Breast epithelium (tissue), 4 donors: ENCODE data around the gene HDLBP. TPM values are rescaled to one million over a fixed set of nuclear protein-coding genes. Genes with fewer than 3 reads are reported as not detected.

Experiments
- DNase-seq, 2 donors: peaks; one replicate each; pipeline ENCODE4 v3.0.0-alpha.2; 2019; ENCODE audit warnings: low spot score in 2 of 2
- H3K27ac ChIP-seq, 2 donors: fragments of 200-600 bp; sonication (generic) in 1 of 2; one replicate each; pipeline ENCODE4 v1.5.1; 2016 to 2019; ENCODE audit warnings: mild to moderate bottlenecking in 1 of 2
- H3K27me3 ChIP-seq, 2 donors: fragments of 200-600 bp; sonication (generic) in 1 of 2; one replicate each; pipeline versions ENCODE4 v1.5.1 to v1.6.0; 2017 to 2019; ENCODE audit warnings: control low read depth in 1 of 2, mild to moderate bottlenecking in 1 of 2
- H3K36me3 ChIP-seq: fragments of 200-600 bp; one replicate; pipeline ENCODE4 v1.5.1; 2019
- H3K4me1 ChIP-seq, 2 donors: fragments of 200-600 bp; sonication (generic); one replicate each; pipeline ENCODE4 v1.5.1; 2016 to 2019; ENCODE audit warnings: control low read depth in 1 of 2
- H3K4me3 ChIP-seq, 3 donors: fragments of 200-600 bp; sonication (generic); 1 replicate in 2 of 3; 2 replicates in 1 of 3; pipeline ENCODE4 v1.5.1; 2016 to 2019; ENCODE audit warnings: mild to moderate bottlenecking in 3 of 3, moderate library complexity in 2 of 3
- H3K9me3 ChIP-seq, 2 donors: fragments of 200-600 bp; sonication (generic) in 1 of 2; one replicate each; pipeline ENCODE4 v1.5.1; 2016 to 2019; ENCODE audit warnings: control low read depth in 1 of 2
- CTCF ChIP-seq, 3 donors: fragments of 450-650 bp; IDR thresholded peaks; one replicate each; pipeline ENCODE4 v1.5.1; 2016 to 2017; ENCODE audit warnings: antibody characterized with exemption in 3 of 3, mild to moderate bottlenecking in 3 of 3, moderate library complexity in 3 of 3
- POLR2A ChIP-seq: fragments of 450-650 bp; IDR thresholded peaks from one replicate; pipeline ENCODE4 v1.6.1; 2016; ENCODE audit warnings: antibody characterized with exemption, mild to moderate bottlenecking, moderate library complexity
- POLR2AphosphoS5 ChIP-seq, 3 donors: sonication (generic); formaldehyde crosslinking; IDR thresholded peaks; one replicate each; pipeline ENCODE4 v1.6.1; 2017; ENCODE audit warnings: antibody characterized with exemption in 3 of 3
- intact Hi-C: fragments of 100-400 bp; cut with DNase I; formaldehyde crosslinking; loops from one replicate; pipeline ENCODE4 v1.15.1; 2023; ENCODE audit warnings: low total_unique reads
- total RNA-seq, 3 donors: library from RNA; depleted of rRNA; stranded (reverse); fragments of >200 nt; gene quantifications; one replicate each; pipeline ENCODE4 v1.1.0, GENCODE V29; 2016

Gene HDLBP
- total RNA-seq, 3 donors from 2014 or later, result 339 to 515 (median 383) TPM

GRCh38 chr2:241289597-241289996 lies 25.9 kb downstream of the HDLBP start:
- Histone ChIP-seq H3K27ac (no peak overlapping the region), H3K4me1 (no peaks in the 10 kb centered on the region), H3K36me3 (no peaks in the 10 kb centered on the region), H3K27me3 (no peaks in the 10 kb centered on the region), H3K9me3 (no peaks in the 10 kb centered on the region), H3K4me3 (no peak overlapping the region)
- TF ChIP-seq CTCF (IDR thresholded peaks at IDR 0.05), result no peak
- intact Hi-C loops, result no loop called here
- DNase-seq, result no peak

GRCh38 chr2:241289053-241289452 lies 26.4 kb downstream of the HDLBP start:
- no peak overlapping the region for H3K27ac ChIP-seq
- H3K27me3 ChIP-seq, result no peaks in the 10 kb centered on the region
- no peak overlapping the region for H3K4me3 ChIP-seq
- H3K9me3 ChIP-seq, result no peaks in the 10 kb centered on the region
- no peak for TF ChIP-seq POLR2A
- intact Hi-C loops, result no loop called here
- no peaks in the 10 kb centered on the region for H3K4me1 ChIP-seq
- no peaks in the 10 kb centered on the region for H3K36me3 ChIP-seq
- DNase-seq, result no peak

GRCh38 chr2:241288324-241288888 lies 27.1 kb downstream of the HDLBP start:
- Histone ChIP-seq H3K4me1 (no peaks in the 10 kb centered on the region), H3K9me3 (no peaks in the 10 kb centered on the region), H3K27ac (no peak overlapping the region), H3K27me3 (no peaks in the 10 kb centered on the region), H3K4me3 (no peak overlapping the region), H3K36me3 (no peaks in the 10 kb centered on the region)
- no peak for DNase-seq
- TF ChIP-seq POLR2A (no peak), CTCF (IDR thresholded peaks at IDR 0.05) (no peak), POLR2AphosphoS5 (IDR thresholded peaks at IDR 0.05) (no peak)
- intact Hi-C loops, result no loop called here

- TF ChIP-seq POLR2A (no peak), CTCF (IDR thresholded peaks at IDR 0.05) (no peak), POLR2AphosphoS5 (IDR thresholded peaks at IDR 0.05) (no peak)
- no peaks in the 10 kb centered on the region for H3K9me3 ChIP-seq
- intact Hi-C loops, result no loop called here
- DNase-seq, result no peak
- H3K27ac ChIP-seq, result no peak overlapping the region
- H3K36me3 ChIP-seq, result no peaks in the 10 kb centered on the region
- no peaks in the 10 kb centered on the region for H3K4me1 ChIP-seq
- H3K27me3 ChIP-seq, result no peaks in the 10 kb centered on the region
- no peak overlapping the region for H3K4me3 ChIP-seq
Measured at GRCh38 chr2:241286348-241287090, 29.0 kb downstream of the HDLBP start.

GRCh38 chr2:241285596-241285995 lies 29.9 kb downstream of the HDLBP start:
- no peak for DNase-seq
- intact Hi-C loops, result no loop called here

More at GRCh38 chr2:241285596-241285995, 29.9 kb downstream of the HDLBP start:
- Histone ChIP-seq H3K27me3 (no peaks in the 10 kb centered on the region), H3K4me1 (no peaks in the 10 kb centered on the region), H3K27ac (no peak overlapping the region), H3K4me3 (no peak overlapping the region), H3K9me3 (no peaks in the 10 kb centered on the region), H3K36me3 (no peaks in the 10 kb centered on the region)
- TF ChIP-seq CTCF (IDR thresholded peaks at IDR 0.05) (no peak), POLR2A (no peak), POLR2AphosphoS5 (IDR thresholded peaks at IDR 0.05) (no peak)
